HEK293 (cell line): Measurements from ENCODE around the gene MAP1S.
A peak's percentile ranks its signal among the peaks of the same experiment; 100 is the strongest.

ENCODE experiments used
- EGR2 ChIP-seq: fragments of 450-650 bp; formaldehyde crosslinking; IDR thresholded peaks from 2 replicates; pipeline ENCODE4 v1.5.1; 2016; ENCODE audit warnings: low read depth, missing biosample characterization, missing genetic modification characterization
- GLI2 ChIP-seq: fragments of 450-650 bp; formaldehyde crosslinking; IDR thresholded peaks from 2 replicates; pipeline ENCODE4; 2017; ENCODE audit warnings: missing biosample characterization, missing genetic modification characterization, low read depth, borderline replicate concordance
- GLI4 ChIP-seq: fragments of 450-650 bp; formaldehyde crosslinking; IDR thresholded peaks from 2 replicates; pipeline ENCODE4 v1.5.1; 2016; ENCODE audit warnings: missing biosample characterization, missing genetic modification characterization
- GLIS1 ChIP-seq: fragments of 450-650 bp; formaldehyde crosslinking; IDR thresholded peaks from 2 replicates; pipeline ENCODE4 v1.5.1; 2016; ENCODE audit warnings: missing biosample characterization, missing genetic modification characterization
- HIC1 ChIP-seq: fragments of 450-650 bp; formaldehyde crosslinking; IDR thresholded peaks from 2 replicates; pipeline ENCODE4 v1.5.1; 2016; ENCODE audit warnings: missing biosample characterization, missing genetic modification characterization
- KLF1 ChIP-seq: fragments of 450-650 bp; formaldehyde crosslinking; IDR thresholded peaks from 2 replicates; pipeline ENCODE4 v1.5.1; 2016; ENCODE audit warnings: missing biosample characterization, missing genetic modification characterization
- KLF17 ChIP-seq: fragments of 450-650 bp; formaldehyde crosslinking; IDR thresholded peaks from 2 replicates; pipeline ENCODE4 v1.5.1; 2016; ENCODE audit warnings: missing biosample characterization, missing genetic modification characterization
- KLF9 ChIP-seq: fragments of 450-650 bp; formaldehyde crosslinking; IDR thresholded peaks from 2 replicates; pipeline ENCODE4 v1.5.1; 2016; ENCODE audit warnings: missing biosample characterization, missing genetic modification characterization, low read depth
- RBAK ChIP-seq: fragments of 450-650 bp; formaldehyde crosslinking; IDR thresholded peaks from 2 replicates; pipeline ENCODE4 v1.5.1; 2016; ENCODE audit warnings: missing biosample characterization, missing genetic modification characterization
- SP3 ChIP-seq: fragments of 450-650 bp; formaldehyde crosslinking; IDR thresholded peaks from 2 replicates; pipeline ENCODE4 v1.5.1; 2016; ENCODE audit warnings: missing biosample characterization, missing genetic modification characterization
- WT1 ChIP-seq: fragments of 450-650 bp; formaldehyde crosslinking; IDR thresholded peaks from 2 replicates; pipeline ENCODE4 v1.5.1; 2016; ENCODE audit warnings: missing biosample characterization, missing genetic modification characterization
- ZBTB21 ChIP-seq: fragments of 450-650 bp; formaldehyde crosslinking; IDR thresholded peaks from 2 replicates; pipeline ENCODE4 v1.5.1; 2017; ENCODE audit warnings: missing biosample characterization, missing genetic modification characterization
- ZBTB48 ChIP-seq: fragments of 450-650 bp; formaldehyde crosslinking; IDR thresholded peaks from 2 replicates; pipeline ENCODE4 v1.5.1; 2016; ENCODE audit warnings: missing biosample characterization, missing genetic modification characterization
- ZBTB7A ChIP-seq: fragments of 450-650 bp; formaldehyde crosslinking; IDR thresholded peaks from 2 replicates; pipeline ENCODE4 v1.5.1; 2016; ENCODE audit warnings: low read depth, missing biosample characterization, missing genetic modification characterization
- ZEB2 ChIP-seq: fragments of 450-650 bp; formaldehyde crosslinking; IDR thresholded peaks from 2 replicates; pipeline ENCODE4 v1.5.1; 2016; ENCODE audit warnings: missing biosample characterization, missing genetic modification characterization
- ZFHX2 ChIP-seq: fragments of 450-650 bp; formaldehyde crosslinking; conservative IDR thresholded peaks from 2 replicates; pipeline ENCODE4 v1.5.1; 2016; ENCODE audit warnings: missing biosample characterization, missing genetic modification characterization
- ZFP69B ChIP-seq: fragments of 450-650 bp; formaldehyde crosslinking; IDR thresholded peaks from 2 replicates; pipeline ENCODE4 v1.5.1; 2016; ENCODE audit warnings: missing biosample characterization, missing genetic modification characterization
- ZNF146 ChIP-seq: fragments of 450-650 bp; formaldehyde crosslinking; IDR thresholded peaks from 2 replicates; pipeline ENCODE4 v1.5.1; 2016; ENCODE audit warnings: missing biosample characterization, missing genetic modification characterization
- ZNF174 ChIP-seq: fragments of 450-650 bp; formaldehyde crosslinking; IDR thresholded peaks from 2 replicates; pipeline ENCODE4 v1.5.0; 2017; ENCODE audit warnings: missing biosample characterization, mild to moderate bottlenecking, missing genetic modification characterization
- ZNF23 ChIP-seq: fragments of 450-650 bp; formaldehyde crosslinking; IDR thresholded peaks from 2 replicates; pipeline ENCODE4 v1.5.1; 2016; ENCODE audit warnings: missing biosample characterization, missing genetic modification characterization, borderline replicate concordance
- ZNF24 ChIP-seq: fragments of 450-650 bp; formaldehyde crosslinking; IDR thresholded peaks from 2 replicates; pipeline ENCODE4 v1.5.1; 2016; ENCODE audit warnings: missing biosample characterization, missing genetic modification characterization
- ZNF335 ChIP-seq: fragments of 450-650 bp; formaldehyde crosslinking; conservative IDR thresholded peaks from 2 replicates; pipeline ENCODE4 v1.5.1; 2016; ENCODE audit warnings: missing biosample characterization, missing genetic modification characterization
- ZNF341 ChIP-seq: fragments of 450-650 bp; formaldehyde crosslinking; IDR thresholded peaks from 2 replicates; pipeline ENCODE4; 2016; ENCODE audit warnings: low read depth, missing biosample characterization, missing genetic modification characterization
- ZNF354C ChIP-seq: fragments of 450-650 bp; formaldehyde crosslinking; IDR thresholded peaks from 2 replicates; pipeline ENCODE4 v1.5.1; 2016; ENCODE audit warnings: missing biosample characterization, missing genetic modification characterization, low read depth, borderline replicate concordance
- ZNF426 ChIP-seq: fragments of 450-650 bp; formaldehyde crosslinking; IDR thresholded peaks from 2 replicates; pipeline ENCODE4 v1.5.1; 2017; ENCODE audit warnings: missing biosample characterization, missing genetic modification characterization, mild to moderate bottlenecking, inconsistent platforms, moderate library complexity
- ZNF514 ChIP-seq: fragments of 450-650 bp; formaldehyde crosslinking; IDR thresholded peaks from 2 replicates; pipeline ENCODE4 v1.5.1; 2016; ENCODE audit warnings: missing biosample characterization, missing genetic modification characterization
- ZNF548 ChIP-seq: fragments of 450-650 bp; formaldehyde crosslinking; IDR thresholded peaks from 2 replicates; pipeline ENCODE4 v1.5.1; 2016; ENCODE audit warnings: missing biosample characterization, missing genetic modification characterization
- ZNF600 ChIP-seq: fragments of 450-650 bp; formaldehyde crosslinking; IDR thresholded peaks from 2 replicates; pipeline ENCODE4 v1.5.1; 2016; ENCODE audit warnings: missing biosample characterization, missing genetic modification characterization
- ZNF654 ChIP-seq: fragments of 450-650 bp; formaldehyde crosslinking; IDR thresholded peaks from 2 replicates; pipeline ENCODE4 v1.5.1; 2016; ENCODE audit warnings: low read depth, missing biosample characterization, missing genetic modification characterization
- ZNF658 ChIP-seq: fragments of 450-650 bp; formaldehyde crosslinking; IDR thresholded peaks from 2 replicates; pipeline ENCODE4; 2016; ENCODE audit warnings: missing biosample characterization, missing genetic modification characterization
- ZNF660 ChIP-seq: fragments of 450-650 bp; IDR thresholded peaks from 2 replicates; pipeline ENCODE4 v1.5.1; 2018; ENCODE audit warnings: missing biosample characterization, mild to moderate bottlenecking, missing genetic modification characterization
- ZNF843 ChIP-seq: fragments of 450-650 bp; formaldehyde crosslinking; IDR thresholded peaks from 2 replicates; pipeline ENCODE4 v1.5.1; 2016; ENCODE audit warnings: missing biosample characterization, missing genetic modification characterization
- ZSCAN16 ChIP-seq: fragments of 450-650 bp; formaldehyde crosslinking; IDR thresholded peaks from 2 replicates; pipeline ENCODE4 v1.5.1; 2016; ENCODE audit warnings: missing biosample characterization, missing genetic modification characterization
- ZSCAN5A ChIP-seq: fragments of 450-650 bp; formaldehyde crosslinking; IDR thresholded peaks from 2 replicates; pipeline ENCODE4 v1.5.1; 2016; ENCODE audit warnings: missing biosample characterization, missing genetic modification characterization
- TF ChIP-seq, protein P1 (sequence below): fragments of 450-650 bp; formaldehyde crosslinking; IDR thresholded peaks from 2 replicates; pipeline ENCODE4 v1.5.1; 2016; ENCODE audit warnings: missing biosample characterization, missing genetic modification characterization

The MAP1S gene

DNA sequence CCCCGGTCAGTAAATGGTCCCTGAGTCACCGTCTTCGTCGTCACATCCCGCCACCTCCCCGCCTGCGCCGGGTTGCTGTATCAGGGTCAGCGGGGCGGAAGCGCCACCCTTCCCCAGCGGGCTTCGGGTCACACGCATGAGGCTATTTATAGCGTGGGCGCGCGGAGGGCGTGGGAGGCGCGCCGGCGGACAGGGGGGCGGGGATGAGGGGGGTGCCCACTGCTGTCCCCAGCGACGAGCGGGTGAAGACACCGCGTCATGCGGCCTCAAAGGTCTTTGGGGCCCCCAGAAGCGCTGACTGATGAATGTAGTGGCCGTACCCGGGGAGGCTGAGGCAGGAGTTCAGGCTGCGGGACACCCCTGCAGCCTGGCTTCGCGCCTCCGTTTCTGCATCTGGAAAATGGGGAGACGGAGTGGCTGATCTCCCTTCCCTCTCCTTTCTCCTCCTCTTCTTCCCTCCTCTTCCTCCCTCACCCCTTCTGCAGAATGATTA lies 39.0 kb upstream of the MAP1S start (continued):
- no peak for TF ChIP-seq ZNF514 (tag by site-specific recombination)
- TF ChIP-seq ZNF600 (tag by site-specific recombination): peak; percentile 62
- peak; percentile 98 for TF ChIP-seq KLF17
- no peak for TF ChIP-seq ZNF654
- TF ChIP-seq ZSCAN5A (tag by site-specific recombination): no peak
- no peak for TF ChIP-seq ZNF354C (tag by site-specific recombination)
- peak; percentile 70 for TF ChIP-seq ZEB2 (tag by site-specific recombination)
- TF ChIP-seq HIC1 (tag by site-specific recombination): peak; percentile 68
- TF ChIP-seq KLF9 (tag by site-specific recombination): peak; percentile 66; the same call in 1 of the 2 replicates
- no peak for TF ChIP-seq ZNF23
- TF ChIP-seq ZNF174 (tag by site-specific recombination): no peak
- TF ChIP-seq ZNF146 (tag by site-specific recombination): no peak
- peak; percentile 83 for TF ChIP-seq GLIS1 (tag by site-specific recombination)
- TF ChIP-seq EGR2 (tag by site-specific recombination): peak; percentile 96
- TF ChIP-seq ZNF548: no peak
- peak; percentile 30; the same call in 1 of the 2 replicates for TF ChIP-seq ZNF335
- no peak for TF ChIP-seq GLI4
- TF ChIP-seq KLF1 (tag by site-specific recombination): peak; percentile 99
- TF ChIP-seq, protein P1, sequence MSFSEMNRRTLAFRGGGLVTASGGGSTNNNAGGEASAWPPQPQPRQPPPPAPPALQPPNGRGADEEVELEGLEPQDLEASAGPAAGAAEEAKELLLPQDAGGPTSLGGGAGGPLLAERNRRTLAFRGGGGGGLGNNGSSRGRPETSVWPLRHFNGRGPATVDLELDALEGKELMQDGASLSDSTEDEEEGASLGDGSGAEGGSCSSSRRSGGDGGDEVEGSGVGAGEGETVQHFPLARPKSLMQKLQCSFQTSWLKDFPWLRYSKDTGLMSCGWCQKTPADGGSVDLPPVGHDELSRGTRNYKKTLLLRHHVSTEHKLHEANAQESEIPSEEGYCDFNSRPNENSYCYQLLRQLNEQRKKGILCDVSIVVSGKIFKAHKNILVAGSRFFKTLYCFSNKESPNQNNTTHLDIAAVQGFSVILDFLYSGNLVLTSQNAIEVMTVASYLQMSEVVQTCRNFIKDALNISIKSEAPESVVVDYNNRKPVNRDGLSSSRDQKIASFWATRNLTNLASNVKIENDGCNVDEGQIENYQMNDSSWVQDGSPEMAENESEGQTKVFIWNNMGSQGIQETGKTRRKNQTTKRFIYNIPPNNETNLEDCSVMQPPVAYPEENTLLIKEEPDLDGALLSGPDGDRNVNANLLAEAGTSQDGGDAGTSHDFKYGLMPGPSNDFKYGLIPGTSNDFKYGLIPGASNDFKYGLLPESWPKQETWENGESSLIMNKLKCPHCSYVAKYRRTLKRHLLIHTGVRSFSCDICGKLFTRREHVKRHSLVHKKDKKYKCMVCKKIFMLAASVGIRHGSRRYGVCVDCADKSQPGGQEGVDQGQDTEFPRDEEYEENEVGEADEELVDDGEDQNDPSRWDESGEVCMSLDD (tag by site-specific recombination): peak; percentile 45; the same call in 1 of the 2 replicates
- 0 out of 2 replicates have a peak, but pooled peaks have one; percentile 23 for TF ChIP-seq ZNF660 (tag by site-specific recombination)
- no peak; the same call in 1 of the 2 replicates for TF ChIP-seq ZNF843 (tag by site-specific recombination)
- peak; percentile 37; the same call in 1 of the 2 replicates for TF ChIP-seq WT1 (tag by site-specific recombination)
- TF ChIP-seq ZNF341 (tag by site-specific recombination): peak; percentile 44; the same call in 1 of the 2 replicates
- peak; percentile 66; the same call in 1 of the 2 replicates for TF ChIP-seq ZBTB21 (tag by site-specific recombination)
- TF ChIP-seq ZSCAN16: no peak
- TF ChIP-seq ZNF658 (tag by site-specific recombination): no peak
- TF ChIP-seq ZFHX2: peak; percentile 98
- TF ChIP-seq ZBTB48 (tag by site-specific recombination): peak; percentile 69; the same call in 1 of the 2 replicates
- 0 out of 2 replicates have a peak, but pooled peaks have one; percentile 37 for TF ChIP-seq ZNF24 (tag by site-specific recombination)
- no peak for TF ChIP-seq ZFP69B (tag by site-specific recombination)
- peak; percentile 64; the same call in 1 of the 2 replicates for TF ChIP-seq SP3 (tag by site-specific recombination)
- no peak for TF ChIP-seq RBAK (tag by site-specific recombination)
- no peak for TF ChIP-seq ZNF426 (tag by site-specific recombination)
- TF ChIP-seq GLI2: no peak
- no peak for TF ChIP-seq ZBTB7A
